ENCODE data around the gene SLC17A9. TPM values are rescaled to one million over a fixed set of nuclear protein-coding genes. Genes with fewer than 3 reads are reported as not detected.
A peak's percentile ranks its signal among the peaks of the same experiment; 100 is the strongest.

The SLC17A9 gene
- total RNA-seq, 1 donor from 2014 or later: 3.2 TPM

GRCh38 chr20:63002511-63002910 is 50.0 kb downstream of the SLC17A9 start:
- DNase-seq (ENCODE audit: low read depth in 2 of 2): peak in 1 of 2 donors; percentile 53

- no peak for DNase-seq (ENCODE audit: low read depth in 2 of 2)
Measured at GRCh38 chr20:63003546-63003945, 51.0 kb downstream of the SLC17A9 start.

- no peak for DNase-seq (ENCODE audit: low read depth in 2 of 2)
Measured at GRCh38 chr20:63004607-63005364, 52.3 kb downstream of the SLC17A9 start.

GRCh38 chr20:63005365-63005861 is 52.9 kb downstream of the SLC17A9 start:
- DNase-seq (ENCODE audit: low read depth in 2 of 2): no peak

- DNase-seq (ENCODE audit: low read depth in 2 of 2): peak; percentile 28 to 39
Measured at GRCh38 chr20:63005862-63006539, 53.5 kb downstream of the SLC17A9 start.

- no peak for DNase-seq (ENCODE audit: low read depth in 2 of 2)
Measured at GRCh38 chr20:63006540-63007359, 54.2 kb downstream of the SLC17A9 start, which contains the start of gene BHLHE23. BHLHE23 (minus strand) TSS chr20:63006964; CDS start chr20:63006774, 190 bp downstream.

GRCh38 chr20:63007360-63007645 is 54.8 kb downstream of the SLC17A9 start:
- no peak for DNase-seq (ENCODE audit: low read depth in 2 of 2)

- no peak for DNase-seq (ENCODE audit: low read depth in 2 of 2)
Measured at GRCh38 chr20:63007646-63008488, 55.4 kb downstream of the SLC17A9 start.

- DNase-seq (ENCODE audit: low read depth in 2 of 2): no peak
Measured at GRCh38 chr20:63008541-63009044, 56.1 kb downstream of the SLC17A9 start.

GRCh38 chr20:63009045-63009961 is 56.8 kb downstream of the SLC17A9 start:
- DNase-seq (ENCODE audit: low read depth in 2 of 2): peak; percentile 62 to 73

- DNase-seq (ENCODE audit: low read depth in 2 of 2): peak; percentile 16 to 35
Measured at GRCh38 chr20:63009988-63010769, 57.7 kb downstream of the SLC17A9 start.

- DNase-seq (ENCODE audit: low read depth in 2 of 2): no peak
Measured at GRCh38 chr20:63011798-63012197, 59.3 kb downstream of the SLC17A9 start.

- no peak for DNase-seq (ENCODE audit: low read depth in 2 of 2)
Measured at GRCh38 chr20:63013207-63013606, 60.7 kb downstream of the SLC17A9 start.

- DNase-seq (ENCODE audit: low read depth in 2 of 2): no peak
Measured at GRCh38 chr20:63014287-63014686, 61.8 kb downstream of the SLC17A9 start.

- DNase-seq (ENCODE audit: low read depth in 2 of 2): no peak
Measured at GRCh38 chr20:63014710-63015109, 62.2 kb downstream of the SLC17A9 start.

GRCh38 chr20:63015147-63015661 is 62.7 kb downstream of the SLC17A9 start:
- DNase-seq (ENCODE audit: low read depth in 2 of 2): no peak

- no peak for DNase-seq (ENCODE audit: low read depth in 2 of 2)
Measured at GRCh38 chr20:63015662-63016361, 63.3 kb downstream of the SLC17A9 start.

GRCh38 chr20:63016514-63017075 is 64.1 kb downstream of the SLC17A9 start:
- DNase-seq (ENCODE audit: low read depth in 2 of 2): no peak

Data from lung microvascular endothelial cell (primary cell).